HG03159 (cell line): ENCODE results near the gene PGBD1.
A peak's percentile ranks its signal among the peaks of the same experiment; 100 is the strongest.

Source experiments
- ATAC-seq: cut with Tn5 transposase; IDR thresholded peaks from one replicate; pipeline ENCODE4 v1.9.1; 2021; ENCODE audit warnings: mild to moderate bottlenecking, moderate library complexity; ENCODE audit not compliant: unreplicated experiment

PGBD1 gene

GRCh38 chr6:28333599-28334018 is 52.2 kb downstream of the PGBD1 start:
- no peak for ATAC-seq

- ATAC-seq, result no peak
Observed at GRCh38 chr6:28334286-28335039, 53.1 kb downstream of the PGBD1 start.

- no peak for ATAC-seq
Observed at GRCh38 chr6:28335040-28335563, 53.7 kb downstream of the PGBD1 start.

- peak; percentile 87 for ATAC-seq
Observed at GRCh38 chr6:28335564-28336283, 54.4 kb downstream of the PGBD1 start, which contains the start of gene ZSCAN31. Gene ZSCAN31 (minus strand): TSS chr6:28336148. CDS start chr6:28329683, 6,465 bp downstream.

GRCh38 chr6:28336284-28337120 is 55.1 kb downstream of the PGBD1 start:
- ATAC-seq, result peak; percentile 35

- ATAC-seq, result no peak
Observed at GRCh38 chr6:28337121-28337520, 55.7 kb downstream of the PGBD1 start.

GRCh38 chr6:28340310-28341095 is 59.1 kb downstream of the PGBD1 start:
- ATAC-seq, result no peak

- ATAC-seq, result no peak
Observed at GRCh38 chr6:28343898-28344677, 62.7 kb downstream of the PGBD1 start.

GRCh38 chr6:28345201-28345600 is 63.8 kb downstream of the PGBD1 start:
- ATAC-seq, result no peak

GRCh38 chr6:28347119-28347518 is 65.7 kb downstream of the PGBD1 start:
- no peak for ATAC-seq

GRCh38 chr6:28349344-28349891 is 68.0 kb downstream of the PGBD1 start:
- no peak for ATAC-seq

GRCh38 chr6:28349892-28350737 is 68.7 kb downstream of the PGBD1 start, which contains the start of gene ZKSCAN3:
Gene ZKSCAN3 (plus strand): TSS chr6:28349947. CDS start chr6:28359587, 9,640 bp downstream.
- ATAC-seq, result peak; percentile 96

GRCh38 chr6:28351087-28351486 is 69.7 kb downstream of the PGBD1 start:
- no peak for ATAC-seq

- no peak for ATAC-seq
Observed at GRCh38 chr6:28351493-28351925, 70.1 kb downstream of the PGBD1 start.
